Effector memory CD4-positive, alpha-beta T cell (primary cell): ENCODE data around the gene BIK.
"Not testable (repeated sequence)": the region's sequence is repeated elsewhere in the genome, so short reads cannot be mapped to it uniquely, and the experiment has no call there.

Source experiments
- DNase-seq, 3 donors: peaks; one replicate each; pipeline ENCODE4 v3.0.0-alpha.2; 2020
- H3K27ac ChIP-seq: 2 replicates; pipeline ENCODE4 v1.7.0; 2013; ENCODE audit warnings: mild to moderate bottlenecking, low read length, moderate library complexity; ENCODE audit not compliant: insufficient read depth, poor library complexity, severe bottlenecking
- H3K27me3 ChIP-seq: replicated peaks from 2 replicates; pipeline ENCODE4 v1.7.0; 2013; ENCODE audit warnings: mild to moderate bottlenecking, low read length; ENCODE audit not compliant: insufficient read depth, control insufficient read depth, poor library complexity, severe bottlenecking
- H3K36me3 ChIP-seq: 2 replicates; pipeline ENCODE4 v1.7.0; 2013; ENCODE audit warnings: mild to moderate bottlenecking, low read length, moderate library complexity; ENCODE audit not compliant: control insufficient read depth, insufficient read depth
- H3K4me1 ChIP-seq: 2 replicates; pipeline ENCODE4 v1.7.0; 2013; ENCODE audit warnings: low read length, mild to moderate bottlenecking; ENCODE audit not compliant: control insufficient read depth, insufficient read depth, poor library complexity, severe bottlenecking
- H3K4me3 ChIP-seq: 2 replicates; pipeline ENCODE4 v1.7.0; 2013; ENCODE audit warnings: low read length, low read depth, mild to moderate bottlenecking; ENCODE audit not compliant: insufficient read depth, poor library complexity, severe bottlenecking
- H3K9me3 ChIP-seq: 2 replicates; pipeline ENCODE4 v1.7.0; 2013; ENCODE audit warnings: mild to moderate bottlenecking, low read length, moderate library complexity; ENCODE audit not compliant: control insufficient read depth

The BIK gene

GRCh38 chr22:43101306-43101705, 9.2 kb upstream of the BIK start:
- H3K27ac ChIP-seq = no peak overlapping the region
- DNase-seq = no peak

GRCh38 chr22:43104056-43104625, 6.4 kb upstream of the BIK start:
- H3K27me3 ChIP-seq, H3K36me3 ChIP-seq, H3K9me3 ChIP-seq, H3K4me3 ChIP-seq, H3K4me1 ChIP-seq, H3K27ac ChIP-seq: not testable (repeated sequence)
- DNase-seq = peak in 2 of 3 donors; percentile 6 to 46

More at GRCh38 chr22:43101306-43101705, 9.2 kb upstream of the BIK start:
- H3K27me3 ChIP-seq = no peaks in the 10 kb centered on the region
- no peaks in the 10 kb centered on the region for H3K9me3 ChIP-seq
- no peaks in the 10 kb centered on the region for H3K36me3 ChIP-seq
- H3K4me1 ChIP-seq = no peaks in the 10 kb centered on the region
- H3K4me3 ChIP-seq = no peak overlapping the region

GRCh38 chr22:43104950-43105349, 5.6 kb upstream of the BIK start:
- H3K9me3 ChIP-seq, H3K27ac ChIP-seq, DNase-seq, H3K27me3 ChIP-seq, H3K36me3 ChIP-seq, H3K4me3 ChIP-seq, H3K4me1 ChIP-seq: not testable (repeated sequence)

GRCh38 chr22:43106302-43106701, 4.2 kb upstream of the BIK start:
- Histone ChIP-seq H3K27ac (no peak overlapping the region), H3K4me3 (no peak overlapping the region), H3K27me3 (no peaks in the 10 kb centered on the region), H3K36me3 (no peaks in the 10 kb centered on the region), H3K4me1 (peaks cover 3% of the 10 kb centered on the region), H3K9me3 (no peaks in the 10 kb centered on the region)
- DNase-seq = no peak

- Histone ChIP-seq H3K4me1 (peaks cover 8% of the 10 kb centered on the region), H3K9me3 (no peaks in the 10 kb centered on the region), H3K27me3 (no peaks in the 10 kb centered on the region), H3K4me3 (no peak overlapping the region), H3K27ac (no peak overlapping the region), H3K36me3 (no peaks in the 10 kb centered on the region)
- DNase-seq = no peak
These were observed 1.0 kb upstream of the BIK start for GRCh38 chr22:43109511-43109910.

GRCh38 chr22:43109921-43110443, 568 bp upstream of the BIK start:
- peak overlapping the region; percentile 82 for H3K4me3 ChIP-seq

GRCh38 chr22:43110927-43111623, 525 bp downstream of the BIK start:
- DNase-seq = peak; percentile 10 to 30 (median 22)

More at GRCh38 chr22:43109921-43110443, 568 bp upstream of the BIK start:
- Histone ChIP-seq H3K36me3 (no peaks in the 10 kb centered on the region), H3K4me1 (peaks cover 8% of the 10 kb centered on the region), H3K9me3 (no peaks in the 10 kb centered on the region), H3K27ac (no peak overlapping the region), H3K27me3 (no peaks in the 10 kb centered on the region)
- DNase-seq = no peak

GRCh38 chr22:43113526-43114251, 3.1 kb downstream of the BIK start:
- Histone ChIP-seq H3K27ac (no peak overlapping the region), H3K9me3 (no peaks in the 10 kb centered on the region), H3K4me3 (no peak overlapping the region), H3K27me3 (no peaks in the 10 kb centered on the region), H3K36me3 (no peaks in the 10 kb centered on the region), H3K4me1 (peaks cover 8% of the 10 kb centered on the region)
- no peak for DNase-seq

More at GRCh38 chr22:43110927-43111623, 525 bp downstream of the BIK start:
- no peaks in the 10 kb centered on the region for H3K36me3 ChIP-seq
- peaks cover 8% of the 10 kb centered on the region for H3K4me1 ChIP-seq
- H3K27me3 ChIP-seq = no peaks in the 10 kb centered on the region
- H3K9me3 ChIP-seq = no peaks in the 10 kb centered on the region
- peak overlapping the region; percentile 82 for H3K4me3 ChIP-seq
- H3K27ac ChIP-seq = peak overlapping the region; percentile 8

- DNase-seq = no peak
- Histone ChIP-seq H3K36me3 (no peaks in the 10 kb centered on the region), H3K27me3 (no peaks in the 10 kb centered on the region), H3K4me1 (peaks cover 8% of the 10 kb centered on the region), H3K27ac (no peak overlapping the region), H3K4me3 (no peak overlapping the region), H3K9me3 (no peaks in the 10 kb centered on the region)
These were observed 4.4 kb downstream of the BIK start for GRCh38 chr22:43114958-43115357.

- no peaks in the 10 kb centered on the region for H3K27me3 ChIP-seq
- no peak for DNase-seq
- H3K36me3 ChIP-seq = no peaks in the 10 kb centered on the region
- no peak overlapping the region for H3K4me3 ChIP-seq
- no peaks in the 10 kb centered on the region for H3K9me3 ChIP-seq
- no peak overlapping the region for H3K27ac ChIP-seq
- H3K4me1 ChIP-seq = no peaks in the 10 kb centered on the region
These were observed 6.4 kb downstream of the BIK start for GRCh38 chr22:43116932-43117331.
